HEK293 (cell line): Measurements from ENCODE around the gene GALNT10.

Experiments
- CTCF ChIA-PET: fragments of 350-600 bp; formaldehyde crosslinking; extraction: SDS; loops from one replicate; lab custom pipeline; 2021; ENCODE audit warnings: antibody characterized with exemption; lab: Yijun Ruan, JAX
- POLR2A ChIA-PET: fragments of 300-600 bp; formaldehyde crosslinking; extraction: SDS; loops from one replicate; lab custom pipeline; 2020; ENCODE audit warnings: antibody characterized with exemption, inconsistent platforms; lab: Yijun Ruan, JAX
- H3K27ac ChIP-seq: fragments of 200-500 bp; sonication (Bioruptor generic); 2 replicates; pipeline ENCODE4 v1.5.1; 2014; ENCODE audit warnings: low read depth, low read length, control low read depth, inconsistent platforms; ENCODE audit errors: extremely low read depth
- H3K36me3 ChIP-seq, 2 experiments: fragments of 200-500 bp in 1 of 2; sonication (Bioruptor generic) in 1 of 2; 1 replicate in 1 of 2; 2 replicates in 1 of 2; pipeline ENCODE4 v1.5.1; 2014 to 2017; ENCODE audit warnings: inconsistent platforms in 2 of 2, low read length in 2 of 2; ENCODE audit not compliant: control insufficient read depth in 2 of 2, insufficient read depth in 1 of 2
- H3K4me1 ChIP-seq: fragments of 200-500 bp; sonication (Bioruptor generic); 2 replicates; pipeline ENCODE4 v1.5.1; 2014; ENCODE audit warnings: mild to moderate bottlenecking, low read length, inconsistent platforms; ENCODE audit not compliant: control insufficient read depth, insufficient read depth
- H3K4me3 ChIP-seq: 2 replicates; pipeline ENCODE4 v1.5.1; 2011; ENCODE audit warnings: low read depth, mild to moderate bottlenecking, control low read depth, low read length, moderate library complexity
- H3K9me3 ChIP-seq: fragments of 200-500 bp; sonication (Bioruptor generic); 2 replicates; pipeline ENCODE4 v1.5.1; 2014; ENCODE audit warnings: low read depth, low read length, inconsistent platforms; ENCODE audit not compliant: control insufficient read depth, insufficient read depth
- KLF9 ChIP-seq: fragments of 450-650 bp; formaldehyde crosslinking; IDR thresholded peaks from 2 replicates; pipeline ENCODE4 v1.5.1; 2016; ENCODE audit warnings: missing biosample characterization, missing genetic modification characterization, low read depth
- ZNF138 ChIP-seq: fragments of 450-650 bp; formaldehyde crosslinking; IDR thresholded peaks from 2 replicates; pipeline ENCODE4 v1.5.1; 2016; ENCODE audit warnings: missing biosample characterization, missing genetic modification characterization, borderline replicate concordance
- ZNF621 ChIP-seq: fragments of 450-650 bp; formaldehyde crosslinking; IDR thresholded peaks from 2 replicates; pipeline ENCODE4 v1.5.1; 2017; ENCODE audit warnings: missing biosample characterization, missing genetic modification characterization
- ZNF624 ChIP-seq: fragments of 450-650 bp; formaldehyde crosslinking; IDR thresholded peaks from 2 replicates; pipeline ENCODE4 v1.5.1; 2017; ENCODE audit warnings: missing biosample characterization, missing genetic modification characterization
- ZNF626 ChIP-seq: fragments of 450-650 bp; sonication (Bioruptor Pico); formaldehyde crosslinking; IDR thresholded peaks from 2 replicates; pipeline ENCODE4 v1.5.1; 2018; ENCODE audit warnings: missing biosample characterization, missing genetic modification characterization, inconsistent platforms
- ZNF670 ChIP-seq: fragments of 450-650 bp; formaldehyde crosslinking; IDR thresholded peaks from 2 replicates; pipeline ENCODE4 v1.5.1; 2016; ENCODE audit warnings: missing biosample characterization, missing genetic modification characterization, low read depth
- ZNF747 ChIP-seq: fragments of 450-650 bp; formaldehyde crosslinking; IDR thresholded peaks from 2 replicates; pipeline ENCODE4 v1.5.1; 2016; ENCODE audit warnings: missing biosample characterization, missing genetic modification characterization
- ZNF785 ChIP-seq: fragments of 450-650 bp; formaldehyde crosslinking; IDR thresholded peaks from 2 replicates; pipeline ENCODE4 v1.5.1; 2016; ENCODE audit warnings: missing biosample characterization, missing genetic modification characterization
- TF ChIP-seq, protein P1 (sequence below): fragments of 450-650 bp; formaldehyde crosslinking; conservative IDR thresholded peaks from 2 replicates; pipeline ENCODE4 v1.5.1; 2016; ENCODE audit warnings: low read depth, missing biosample characterization, missing genetic modification characterization
- TF ChIP-seq, protein P2 (sequence below): fragments of 450-650 bp; formaldehyde crosslinking; IDR thresholded peaks from 2 replicates; pipeline ENCODE4 v1.5.1; 2016; ENCODE audit warnings: missing biosample characterization, missing genetic modification characterization, borderline replicate concordance
- TF ChIP-seq, protein P3 (sequence below): fragments of 450-650 bp; formaldehyde crosslinking; IDR thresholded peaks from 2 replicates; pipeline ENCODE4 v1.5.1; 2016; ENCODE audit warnings: missing biosample characterization, missing genetic modification characterization
- TF ChIP-seq, protein P4 (sequence below): fragments of 450-650 bp; formaldehyde crosslinking; IDR thresholded peaks from 2 replicates; pipeline ENCODE4 v1.5.1; 2016; ENCODE audit warnings: missing biosample characterization, missing genetic modification characterization

The GALNT10 gene

DNA sequence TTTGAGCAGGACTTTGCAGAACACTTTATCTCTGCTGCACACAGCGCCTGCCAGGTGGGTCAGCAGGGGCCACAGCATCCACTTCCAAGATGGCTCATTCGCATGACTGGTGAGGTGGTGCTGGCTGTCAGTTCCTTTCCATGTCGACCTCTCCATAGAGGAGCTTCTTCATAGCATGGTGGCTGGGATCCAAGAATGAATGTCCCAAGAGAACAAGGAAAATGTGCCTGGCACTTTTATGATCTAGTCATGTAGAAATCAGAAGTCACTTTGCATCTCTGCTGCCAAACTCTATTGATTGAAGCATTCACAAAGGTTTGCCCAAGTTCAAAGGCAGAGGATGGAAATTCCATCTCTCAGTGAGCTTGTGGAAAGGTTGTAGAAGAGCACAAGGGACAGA lies 85.0 kb downstream of the GALNT10 start:
- Histone ChIP-seq H3K36me3 (no peaks in the 10 kb centered on the region), H3K4me3 (no peak overlapping the region), H3K27ac (no peak overlapping the region), H3K9me3 (no peaks in the 10 kb centered on the region), H3K4me1 (no peaks in the 10 kb centered on the region; the same call in 1 of the 2 replicates)
- no peak for TF ChIP-seq ZNF785
- TF ChIP-seq ZNF624 (tag by site-specific recombination) = no peak
- no peak for TF ChIP-seq ZNF670 (tag by site-specific recombination)
- TF ChIP-seq, protein P1, sequence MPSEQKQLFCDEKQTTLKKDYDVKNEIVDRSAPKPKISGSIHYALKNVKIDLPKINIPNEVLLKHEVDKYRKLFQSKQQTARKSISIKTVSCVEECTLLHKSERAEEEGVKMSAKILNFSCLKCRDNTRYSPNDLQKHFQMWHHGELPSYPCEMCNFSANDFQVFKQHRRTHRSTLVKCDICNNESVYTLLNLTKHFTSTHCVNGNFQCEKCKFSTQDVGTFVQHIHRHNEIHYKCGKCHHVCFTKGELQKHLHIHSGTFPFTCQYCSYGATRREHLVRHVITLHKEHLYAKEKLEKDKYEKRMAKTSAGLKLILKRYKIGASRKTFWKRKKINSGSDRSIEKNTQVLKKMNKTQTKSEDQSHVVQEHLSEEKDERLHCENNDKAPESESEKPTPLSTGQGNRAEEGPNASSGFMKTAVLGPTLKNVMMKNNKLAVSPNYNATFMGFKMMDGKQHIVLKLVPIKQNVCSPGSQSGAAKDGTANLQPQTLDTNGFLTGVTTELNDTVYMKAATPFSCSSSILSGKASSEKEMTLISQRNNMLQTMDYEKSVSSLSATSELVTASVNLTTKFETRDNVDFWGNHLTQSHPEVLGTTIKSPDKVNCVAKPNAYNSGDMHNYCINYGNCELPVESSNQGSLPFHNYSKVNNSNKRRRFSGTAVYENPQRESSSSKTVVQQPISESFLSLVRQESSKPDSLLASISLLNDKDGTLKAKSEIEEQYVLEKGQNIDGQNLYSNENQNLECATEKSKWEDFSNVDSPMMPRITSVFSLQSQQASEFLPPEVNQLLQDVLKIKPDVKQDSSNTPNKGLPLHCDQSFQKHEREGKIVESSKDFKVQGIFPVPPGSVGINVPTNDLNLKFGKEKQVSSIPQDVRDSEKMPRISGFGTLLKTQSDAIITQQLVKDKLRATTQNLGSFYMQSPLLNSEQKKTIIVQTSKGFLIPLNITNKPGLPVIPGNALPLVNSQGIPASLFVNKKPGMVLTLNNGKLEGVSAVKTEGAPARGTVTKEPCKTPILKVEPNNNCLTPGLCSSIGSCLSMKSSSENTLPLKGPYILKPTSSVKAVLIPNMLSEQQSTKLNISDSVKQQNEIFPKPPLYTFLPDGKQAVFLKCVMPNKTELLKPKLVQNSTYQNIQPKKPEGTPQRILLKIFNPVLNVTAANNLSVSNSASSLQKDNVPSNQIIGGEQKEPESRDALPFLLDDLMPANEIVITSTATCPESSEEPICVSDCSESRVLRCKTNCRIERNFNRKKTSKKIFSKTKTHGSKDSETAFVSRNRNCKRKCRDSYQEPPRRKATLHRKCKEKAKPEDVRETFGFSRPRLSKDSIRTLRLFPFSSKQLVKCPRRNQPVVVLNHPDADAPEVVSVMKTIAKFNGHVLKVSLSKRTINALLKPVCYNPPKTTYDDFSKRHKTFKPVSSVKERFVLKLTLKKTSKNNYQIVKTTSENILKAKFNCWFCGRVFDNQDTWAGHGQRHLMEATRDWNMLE (tag by site-specific recombination) = no peak
- TF ChIP-seq ZNF747 (tag by site-specific recombination) = no peak
- TF ChIP-seq ZNF626 (tag by site-specific recombination) = no peak
- TF ChIP-seq, protein P2, sequence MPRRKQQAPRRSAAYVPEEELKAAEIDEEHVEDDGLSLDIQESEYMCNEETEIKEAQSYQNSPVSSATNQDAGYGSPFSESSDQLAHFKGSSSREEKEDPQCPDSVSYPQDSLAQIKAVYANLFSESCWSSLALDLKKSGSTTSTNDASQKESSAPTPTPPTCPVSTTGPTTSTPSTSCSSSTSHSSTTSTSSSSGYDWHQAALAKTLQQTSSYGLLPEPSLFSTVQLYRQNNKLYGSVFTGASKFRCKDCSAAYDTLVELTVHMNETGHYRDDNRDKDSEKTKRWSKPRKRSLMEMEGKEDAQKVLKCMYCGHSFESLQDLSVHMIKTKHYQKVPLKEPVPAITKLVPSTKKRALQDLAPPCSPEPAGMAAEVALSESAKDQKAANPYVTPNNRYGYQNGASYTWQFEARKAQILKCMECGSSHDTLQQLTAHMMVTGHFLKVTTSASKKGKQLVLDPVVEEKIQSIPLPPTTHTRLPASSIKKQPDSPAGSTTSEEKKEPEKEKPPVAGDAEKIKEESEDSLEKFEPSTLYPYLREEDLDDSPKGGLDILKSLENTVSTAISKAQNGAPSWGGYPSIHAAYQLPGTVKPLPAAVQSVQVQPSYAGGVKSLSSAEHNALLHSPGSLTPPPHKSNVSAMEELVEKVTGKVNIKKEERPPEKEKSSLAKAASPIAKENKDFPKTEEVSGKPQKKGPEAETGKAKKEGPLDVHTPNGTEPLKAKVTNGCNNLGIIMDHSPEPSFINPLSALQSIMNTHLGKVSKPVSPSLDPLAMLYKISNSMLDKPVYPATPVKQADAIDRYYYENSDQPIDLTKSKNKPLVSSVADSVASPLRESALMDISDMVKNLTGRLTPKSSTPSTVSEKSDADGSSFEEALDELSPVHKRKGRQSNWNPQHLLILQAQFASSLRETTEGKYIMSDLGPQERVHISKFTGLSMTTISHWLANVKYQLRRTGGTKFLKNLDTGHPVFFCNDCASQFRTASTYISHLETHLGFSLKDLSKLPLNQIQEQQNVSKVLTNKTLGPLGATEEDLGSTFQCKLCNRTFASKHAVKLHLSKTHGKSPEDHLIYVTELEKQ = no peak
- no peak for TF ChIP-seq ZNF138 (tag by site-specific recombination)
- no peak for TF ChIP-seq ZNF621 (tag by site-specific recombination)
- TF ChIP-seq, protein P3, sequence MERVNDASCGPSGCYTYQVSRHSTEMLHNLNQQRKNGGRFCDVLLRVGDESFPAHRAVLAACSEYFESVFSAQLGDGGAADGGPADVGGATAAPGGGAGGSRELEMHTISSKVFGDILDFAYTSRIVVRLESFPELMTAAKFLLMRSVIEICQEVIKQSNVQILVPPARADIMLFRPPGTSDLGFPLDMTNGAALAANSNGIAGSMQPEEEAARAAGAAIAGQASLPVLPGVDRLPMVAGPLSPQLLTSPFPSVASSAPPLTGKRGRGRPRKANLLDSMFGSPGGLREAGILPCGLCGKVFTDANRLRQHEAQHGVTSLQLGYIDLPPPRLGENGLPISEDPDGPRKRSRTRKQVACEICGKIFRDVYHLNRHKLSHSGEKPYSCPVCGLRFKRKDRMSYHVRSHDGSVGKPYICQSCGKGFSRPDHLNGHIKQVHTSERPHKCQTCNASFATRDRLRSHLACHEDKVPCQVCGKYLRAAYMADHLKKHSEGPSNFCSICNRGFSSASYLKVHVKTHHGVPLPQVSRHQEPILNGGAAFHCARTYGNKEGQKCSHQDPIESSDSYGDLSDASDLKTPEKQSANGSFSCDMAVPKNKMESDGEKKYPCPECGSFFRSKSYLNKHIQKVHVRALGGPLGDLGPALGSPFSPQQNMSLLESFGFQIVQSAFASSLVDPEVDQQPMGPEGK (tag by site-specific recombination) = no peak
- TF ChIP-seq KLF9 = no peak
- TF ChIP-seq, protein P4, sequence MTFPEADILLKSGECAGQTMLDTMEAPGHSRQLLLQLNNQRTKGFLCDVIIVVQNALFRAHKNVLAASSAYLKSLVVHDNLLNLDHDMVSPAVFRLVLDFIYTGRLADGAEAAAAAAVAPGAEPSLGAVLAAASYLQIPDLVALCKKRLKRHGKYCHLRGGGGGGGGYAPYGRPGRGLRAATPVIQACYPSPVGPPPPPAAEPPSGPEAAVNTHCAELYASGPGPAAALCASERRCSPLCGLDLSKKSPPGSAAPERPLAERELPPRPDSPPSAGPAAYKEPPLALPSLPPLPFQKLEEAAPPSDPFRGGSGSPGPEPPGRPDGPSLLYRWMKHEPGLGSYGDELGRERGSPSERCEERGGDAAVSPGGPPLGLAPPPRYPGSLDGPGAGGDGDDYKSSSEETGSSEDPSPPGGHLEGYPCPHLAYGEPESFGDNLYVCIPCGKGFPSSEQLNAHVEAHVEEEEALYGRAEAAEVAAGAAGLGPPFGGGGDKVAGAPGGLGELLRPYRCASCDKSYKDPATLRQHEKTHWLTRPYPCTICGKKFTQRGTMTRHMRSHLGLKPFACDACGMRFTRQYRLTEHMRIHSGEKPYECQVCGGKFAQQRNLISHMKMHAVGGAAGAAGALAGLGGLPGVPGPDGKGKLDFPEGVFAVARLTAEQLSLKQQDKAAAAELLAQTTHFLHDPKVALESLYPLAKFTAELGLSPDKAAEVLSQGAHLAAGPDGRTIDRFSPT (tag by site-specific recombination) = no peak
- CTCF ChIA-PET = no interaction called here
- POLR2A ChIA-PET = no interaction called here
